HepG2 (cell line): ENCODE data around the gene HMMR. TPM values are rescaled to one million over a fixed set of nuclear protein-coding genes. Genes with fewer than 3 reads are reported as not detected.

ENCODE experiments used
- ATAC-seq: fragments of 200-7000 bp; cut with Tn5 transposase; 3 replicates; pipeline ENCODE4 v1.9.1; 2020; ENCODE audit warnings: mild to moderate bottlenecking, moderate library complexity
- BruUV-seq: library from RNA; stranded (reverse); fragments of 400-500 nt; replicated peaks from 2 replicates; lab custom pipeline; 2021; lab: Mats Ljungman, UMichigan
- CTCF ChIA-PET: fragments of 300-600 bp; formaldehyde crosslinking; extraction: SDS; loops from one replicate; lab custom pipeline; 2021; ENCODE audit warnings: low total read pairs, inconsistent platforms, low intra/inter-chr PET ratio; lab: Yijun Ruan, JAX
- POLR2A ChIA-PET: fragments of 350-600 bp; sonication (Branson Sonifier 250); formaldehyde crosslinking; loops from one replicate; lab custom pipeline; 2020; ENCODE audit warnings: antibody characterized with exemption, inconsistent platforms; lab: Yijun Ruan, JAX
- DNase-seq: peaks from one replicate; pipeline ENCODE4 v3.0.0-alpha.2; 2015; ENCODE audit warnings: low spot score
- FAIRE-seq: peaks from 3 replicates; lab custom pipeline; 2011; peaks lifted over from hg19 to GRCh38; lab: Jason Lieb, UNC
- H2AFZ ChIP-seq: one replicate; pipeline ENCODE4 v1.6.1; 2011; ENCODE audit warnings: low read length, inconsistent platforms
- H3K27ac ChIP-seq: fragments of 300-600 bp; 3 replicates; pipeline ENCODE4 v1.8.0; 2011; ENCODE audit warnings: mixed run types, mild to moderate bottlenecking, mixed read lengths, low read length, inconsistent platforms; ENCODE audit not compliant: insufficient read depth; ENCODE audit errors: extremely low read length
- H3K27me3 ChIP-seq, 2 experiments: fragments of 200-600 bp in 1 of 2; 2 replicates in 1 of 2; 3 replicates in 1 of 2; pipeline versions ENCODE4 v1.6.0 to v1.8.0; 2011; ENCODE audit warnings: low read length in 2 of 2, mild to moderate bottlenecking in 2 of 2, moderate library complexity in 2 of 2, inconsistent platforms in 1 of 2; ENCODE audit not compliant: insufficient read depth in 2 of 2, control insufficient read depth in 1 of 2
- H3K36me3 ChIP-seq, 2 experiments: fragments of 200-600 bp in 1 of 2; replicated peaks in 1 of 2; 2 replicates in 1 of 2; 3 replicates in 1 of 2; pipeline versions ENCODE4 v1.5.1 to v1.8.0; 2011; ENCODE audit warnings: low read length in 2 of 2, inconsistent platforms in 1 of 2; ENCODE audit not compliant: insufficient read depth in 2 of 2, control insufficient read depth in 1 of 2
- H3K4me1 ChIP-seq: 2 replicates; pipeline ENCODE4 v1.5.1; 2012; ENCODE audit warnings: low read length, inconsistent platforms; ENCODE audit not compliant: insufficient read depth
- H3K4me2 ChIP-seq: 2 replicates; pipeline ENCODE4 v1.6.0; 2011; ENCODE audit warnings: low read depth, low read length, inconsistent platforms
- H3K4me3 ChIP-seq, 3 experiments: fragments of 200-600 bp in 1 of 3; sonication (generic), shearing (Covaris generic) in 1 of 3; replicated peaks in 1 of 3; 2 replicates each; pipeline ENCODE4 v1.5.1; 2011 to 2016; ENCODE audit warnings: low read length in 3 of 3, inconsistent platforms in 2 of 3, low read depth in 2 of 3, mild to moderate bottlenecking in 2 of 3, control low read depth in 1 of 3, mixed read lengths in 1 of 3; ENCODE audit not compliant: insufficient read depth in 1 of 3
- H3K79me2 ChIP-seq: one replicate; pipeline ENCODE4 v1.6.1; 2011; ENCODE audit warnings: low read length, inconsistent platforms; ENCODE audit not compliant: insufficient read depth
- H3K9ac ChIP-seq: 2 replicates; pipeline ENCODE4 v1.6.0; 2011; ENCODE audit warnings: mild to moderate bottlenecking, low read depth, low read length, inconsistent platforms; ENCODE audit not compliant: insufficient read depth
- H3K9me3 ChIP-seq: 2 replicates; pipeline ENCODE4 v1.5.1; 2012; ENCODE audit warnings: mild to moderate bottlenecking, low read length
- H4K20me1 ChIP-seq: 2 replicates; pipeline ENCODE4 v1.6.0; 2011; ENCODE audit warnings: inconsistent platforms, mild to moderate bottlenecking, low read length, moderate library complexity; ENCODE audit not compliant: insufficient read depth
- GMEB1 ChIP-seq: sonication (generic); formaldehyde crosslinking; IDR thresholded peaks from 2 replicates; pipeline ENCODE4 v1.5.1; 2020; ENCODE audit warnings: missing genetic modification reagents, mild to moderate bottlenecking, borderline replicate concordance
- NFAT5 ChIP-seq: sonication (generic); formaldehyde crosslinking; IDR thresholded peaks from 2 replicates; pipeline ENCODE4 v1.4.0; 2020; ENCODE audit warnings: missing genetic modification reagents
- PAXIP1 ChIP-seq: sonication (generic); formaldehyde crosslinking; conservative IDR thresholded peaks from 2 replicates; pipeline ENCODE4 v1.4.0; 2020; ENCODE audit warnings: mild to moderate bottlenecking, missing genetic modification reagents, moderate library complexity
- TP53 ChIP-seq: sonication (generic); formaldehyde crosslinking; conservative IDR thresholded peaks from 2 replicates; pipeline ENCODE4 v1.4.0; 2020; ENCODE audit warnings: missing genetic modification reagents
- ZNF629 ChIP-seq: sonication (generic); formaldehyde crosslinking; conservative IDR thresholded peaks from 2 replicates; pipeline ENCODE4 v1.5.0; 2020; ENCODE audit warnings: missing genetic modification reagents
- WGBS: methylation state at CpG from one replicate; pipeline ENCODE4 v1.1.6; 2017; ENCODE audit warnings: low lambda C conversion rate; 5-methylcytosine and 5-hydroxymethylcytosine counted together
- in situ Hi-C: cut with HindIII; loops from 2 replicates; pipeline ENCODE4 v1.10.0; 2017; ENCODE audit warnings: low pct_unique_long_range_greater_than_20kb; ENCODE audit not compliant: extremely low pct_ligation_motif_present
- intact Hi-C: fragments of 100-400 bp; cut with micrococcal nuclease; formaldehyde crosslinking; loops from one replicate; pipeline ENCODE4 v1.10.0; 2022; ENCODE audit not compliant: unreplicated experiment
- polyA plus RNA-seq, 8 experiments: library from polyadenylated mRNA; depleted of rRNA in 3 of 8; stranded (reverse) in 7 of 8; unstranded in 1 of 8; fragments of >200 nt; fragmentation: Illumina TruSeq in 4 of 8; extraction: Trizol in 4 of 8; gene quantifications; 2 replicates each; pipeline versions ENCODE4 v1.2.1 to v1.2.3, GENCODE V29; 2011 to 2016; ENCODE audit warnings: low read depth in 4 of 8, missing spikeins in 1 of 8, mixed read lengths in 1 of 8; ENCODE audit not compliant: insufficient read depth in 1 of 8
- total RNA-seq, 5 experiments: library from RNA; depleted of rRNA; stranded (reverse); fragments of >200 nt; fragmentation: Illumina TruSeq; extraction: Trizol; gene quantifications; 2 replicates each; pipeline ENCODE4 v1.2.3, GENCODE V29; 2016; ENCODE audit warnings: low read depth in 1 of 5

The HMMR gene
- total and polyA plus RNA-seq, 2 of the 13 experiments (the other 11 are each of a cell fraction or from before 2014, with no cell fraction given) = 8.5 to 48.3 TPM

GRCh38 chr5:163533223-163533622 is 72.8 kb downstream of the HMMR start (continued):
- TF ChIP-seq NFAT5 (CRISPR knock-in tag) (no peak), TP53 (no peak)

GRCh38 chr5:163534492-163535094 is 74.2 kb downstream of the HMMR start:
- BruUV-seq = no TSS peak
- H3K79me2 ChIP-seq = no peaks in the 10 kb centered on the region
- TF ChIP-seq ZNF629 (0 out of 2 replicates have a peak, but pooled peaks have one; percentile 14), GMEB1 (CRISPR knock-in tag) (no peak), PAXIP1 (no peak)
- TF ChIP-seq, all 625 proteins: peak for 1
- ChIA-PET CTCF (no interaction called here), POLR2A (no interaction called here)
- no peak for FAIRE-seq
- Histone ChIP-seq H4K20me1 (no peaks in the 10 kb centered on the region), H3K27ac (no peak overlapping the region), H2AFZ (no peak overlapping the region), H3K27me3 (no peaks in the 10 kb centered on the region; a peak in 1 of 5 replicates), H3K4me1 (peaks cover 4% of the 10 kb centered on the region; the same call in 1 of the 2 replicates), H3K9ac (no peak overlapping the region), H3K4me2 (no peak overlapping the region), H3K9me3 (no peaks in the 10 kb centered on the region), H3K36me3 (no peaks in the 10 kb centered on the region), H3K4me3 (no peak overlapping the region)
- no peak for ATAC-seq
- 28% methylated on average over 2 of the region's 2 CpGs for WGBS
- no peak for DNase-seq
- in situ Hi-C loops = no loop called here
- intact Hi-C loops = no loop called here
